DOHH2 (cell line): ENCODE results near the gene MKLN1.

Experiments used
- CTCF ChIP-seq: fragments of 200-600 bp; sonication (generic); IDR thresholded peaks from one replicate; pipeline ENCODE4 v1.5.1; 2014; ENCODE audit warnings: antibody characterized with exemption, mild to moderate bottlenecking, low read depth, low read length; ENCODE audit not compliant: poor library complexity, severe bottlenecking
- EZH2phosphoT487 ChIP-seq: fragments of 200-600 bp; sonication (generic); IDR thresholded peaks from 2 replicates; pipeline ENCODE4 v1.6.1; 2017; ENCODE audit warnings: borderline replicate concordance, mild to moderate bottlenecking, antibody characterized with exemption, low read length, moderate library complexity, mixed read lengths

GRCh38 chr7:131381069-131381838 lies 53.6 kb downstream of the MKLN1 start:
- TF ChIP-seq CTCF (no peak), EZH2phosphoT487 (no peak)
